SW 1271 (cell line): Measurements from ENCODE around the gene FAM228B.

Source experiments
- DNase-seq, 2 experiments: peaks; one replicate each; lab custom pipeline; 2025; lab: John Stamatoyannopoulos, UW

FAM228B gene

DNA sequence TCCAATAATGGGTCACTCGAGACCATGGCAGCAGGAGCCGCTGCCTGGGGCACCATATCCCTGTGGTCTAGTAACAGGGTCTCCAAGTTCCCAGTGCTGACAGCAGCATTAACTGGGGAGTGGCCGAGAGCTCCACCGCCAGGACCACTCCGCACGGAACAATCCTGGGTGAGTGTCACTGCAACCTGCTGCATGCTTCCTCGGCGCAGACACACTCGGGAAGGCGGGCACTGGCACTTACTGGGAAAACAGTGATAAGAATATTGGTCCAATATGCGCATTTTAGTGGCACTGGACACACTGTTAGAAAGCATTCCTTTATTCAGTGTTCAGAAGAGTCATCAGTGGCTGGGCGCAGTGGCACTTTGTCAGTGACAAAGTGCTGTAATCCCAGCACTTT lies 81.2 kb downstream of the FAM228B start:
- no peak for DNase-seq

- no peak for DNase-seq
These were observed 81.9 kb downstream of the FAM228B start for GRCh38 chr2:24205131-24205530.

DNA sequence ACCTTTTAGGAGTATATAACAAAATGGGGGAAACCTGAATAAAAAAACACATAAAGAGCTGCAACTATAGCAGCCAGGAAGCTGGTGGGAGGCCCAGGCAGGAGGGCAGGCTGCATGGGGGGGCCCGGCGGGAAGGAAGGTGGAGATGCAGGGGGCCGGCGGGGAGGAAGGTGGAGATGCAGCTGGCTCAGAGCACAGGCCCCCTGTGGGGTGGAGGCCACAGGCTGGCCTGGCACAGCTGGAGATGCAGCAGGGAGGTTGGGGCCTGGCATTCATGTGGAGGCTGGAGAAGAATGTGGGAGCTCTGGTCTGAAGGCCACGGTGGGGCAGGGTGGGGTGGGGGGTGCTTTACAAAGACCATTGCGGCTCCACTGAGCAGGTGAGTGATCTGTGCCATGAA lies 83.0 kb downstream of the FAM228B start:
- DNase-seq, result no peak

DNA sequence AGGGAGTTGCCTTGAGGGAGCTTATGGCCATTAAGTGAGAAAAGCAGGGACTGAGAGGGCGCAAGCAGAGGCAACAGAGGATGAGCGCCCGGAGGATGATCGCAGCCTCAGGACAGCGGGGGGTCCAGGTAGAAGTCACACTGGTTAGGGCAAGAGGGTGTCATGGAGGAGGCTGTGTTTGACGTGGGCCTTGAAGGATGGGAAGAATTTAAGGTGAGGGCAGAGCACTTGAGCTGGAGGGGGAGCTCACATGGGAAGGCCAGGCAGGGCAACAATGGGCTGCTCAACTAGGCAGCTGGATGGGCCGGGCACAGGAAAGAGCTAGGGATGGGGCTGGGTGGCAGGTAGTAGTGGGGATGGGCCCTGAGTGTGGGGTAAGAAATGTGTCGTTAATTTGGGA lies 83.4 kb downstream of the FAM228B start:
- DNase-seq, result no peak

- DNase-seq, result no peak
These were observed 84.1 kb downstream of the FAM228B start for GRCh38 chr2:24207359-24207758.

GRCh38 chr2:24208490-24208889 lies 85.2 kb downstream of the FAM228B start:
- no peak for DNase-seq

DNA sequence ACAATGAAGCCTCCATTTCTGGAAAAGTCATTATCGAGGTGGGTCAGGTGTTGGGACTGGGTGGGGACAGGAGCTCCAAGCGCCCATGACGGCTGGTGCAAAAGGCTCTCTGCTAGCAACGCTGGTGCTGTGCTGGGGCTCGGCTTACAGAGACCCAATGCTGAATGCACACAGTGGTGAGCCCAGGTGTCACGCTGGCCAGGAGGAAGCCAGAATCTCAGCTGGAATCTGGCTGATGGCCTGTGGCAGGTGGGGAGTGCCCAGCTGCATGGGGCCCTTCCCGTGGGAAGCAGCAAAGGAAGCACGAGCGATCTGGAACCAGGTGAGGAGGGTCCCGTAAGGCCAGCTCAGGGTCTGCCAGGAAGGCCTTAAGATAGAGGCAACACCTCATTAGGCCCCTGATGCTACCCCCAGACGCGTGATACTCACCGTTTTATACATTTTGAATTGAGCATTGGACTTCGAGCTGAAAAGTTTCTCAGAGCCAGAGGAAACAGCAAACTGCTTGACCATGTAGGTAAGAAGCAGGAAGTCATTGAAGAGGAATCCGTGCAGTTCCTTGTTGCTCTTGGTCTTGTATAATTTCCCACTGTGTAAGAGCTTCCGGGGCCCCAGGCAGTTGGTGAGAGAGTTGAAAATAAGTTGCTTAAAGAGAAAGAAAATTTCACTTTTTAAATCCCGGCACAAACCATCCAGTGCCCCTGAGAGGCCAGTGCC lies 86.3 kb downstream of the FAM228B start:
- DNase-seq, result no peak

GRCh38 chr2:24210106-24210455 lies 86.8 kb downstream of the FAM228B start:
- DNase-seq, result no peak

- DNase-seq, result no peak
These were observed 87.5 kb downstream of the FAM228B start for GRCh38 chr2:24210723-24211122.

DNA sequence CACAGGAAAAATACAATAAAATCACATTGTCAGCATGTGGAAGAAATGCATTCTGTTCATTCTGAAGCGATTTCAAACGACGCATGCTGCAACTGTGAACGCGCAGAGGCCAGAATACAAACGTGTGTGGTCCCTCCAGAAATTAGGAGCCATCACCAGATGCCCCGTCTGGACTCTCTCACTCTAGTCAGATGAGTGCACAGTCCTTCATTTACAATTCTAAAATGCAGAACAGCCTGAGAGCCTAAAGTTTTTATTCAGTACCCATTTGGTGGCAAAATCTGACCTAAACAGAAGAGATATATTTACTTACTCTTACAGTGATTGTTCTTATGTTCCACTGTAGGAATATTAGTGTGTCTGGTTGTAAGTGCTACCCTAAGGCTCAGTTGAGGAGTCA lies 88.1 kb downstream of the FAM228B start:
- no peak for DNase-seq

DNA sequence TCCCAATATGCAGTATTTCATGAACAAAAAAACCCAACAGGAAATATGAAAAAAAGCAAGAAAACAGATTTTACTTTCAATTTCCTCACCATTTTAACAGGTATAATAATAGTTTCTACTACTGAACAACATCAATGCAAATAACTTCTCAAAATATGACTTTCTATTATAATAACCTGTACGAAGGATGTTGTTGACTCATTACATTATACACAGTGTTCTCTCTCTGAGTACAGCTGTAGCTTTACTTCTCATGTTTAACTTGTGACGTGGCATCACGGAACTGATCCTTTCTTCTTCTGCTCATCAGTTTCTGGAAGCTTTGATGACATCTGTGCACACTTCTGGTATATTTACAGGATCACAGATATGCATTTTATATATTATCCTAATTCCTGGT lies 91.6 kb downstream of the FAM228B start:
- no peak for DNase-seq
